Panc1 (cell line): ENCODE results near the gene BEND3. TPM values are rescaled to one million over a fixed set of nuclear protein-coding genes. Genes with fewer than 3 reads are reported as not detected.

ENCODE experiments used
- ATAC-seq: fragments of 200-7000 bp; cut with Tn5 transposase; 2 replicates; pipeline ENCODE4 v1.9.1; 2020; ENCODE audit warnings: mild to moderate bottlenecking, moderate library complexity
- BruUV-seq: library from RNA; stranded (reverse); fragments of 400-500 nt; replicated peaks from 2 replicates; lab custom pipeline; 2021; lab: Mats Ljungman, UMichigan
- CTCF ChIA-PET: fragments of 300-600 bp; sonication (Branson Sonifier 250); formaldehyde crosslinking; loops from one replicate; lab custom pipeline; 2022; ENCODE audit warnings: antibody characterized with exemption; lab: Charles Lee
- POLR2A ChIA-PET: fragments of 300-600 bp; sonication (Branson Sonifier 250); formaldehyde crosslinking; loops from one replicate; lab custom pipeline; 2022; ENCODE audit warnings: antibody characterized with exemption; lab: Charles Lee
- DNase-seq: peaks from one replicate; pipeline ENCODE4 v3.0.0-alpha.2; 2010; ENCODE audit warnings: low read depth, low spot score
- H3K27ac ChIP-seq: 2 replicates; pipeline ENCODE4 v1.5.1; 2011; ENCODE audit warnings: mild to moderate bottlenecking, low read length, inconsistent platforms
- H3K27me3 ChIP-seq: fragments of 200-500 bp; sonication (Bioruptor generic); 2 replicates; pipeline ENCODE4 v1.6.0; 2014; ENCODE audit warnings: low read length, inconsistent platforms; ENCODE audit not compliant: control insufficient read depth, insufficient read depth
- H3K36me3 ChIP-seq: fragments of 200-500 bp; sonication (Bioruptor generic); 2 replicates; pipeline ENCODE4 v1.5.1; 2014; ENCODE audit warnings: inconsistent platforms, mild to moderate bottlenecking, low read length, moderate library complexity; ENCODE audit not compliant: control insufficient read depth, insufficient read depth
- H3K4me1 ChIP-seq: 2 replicates; pipeline ENCODE4 v1.5.1; 2011; ENCODE audit warnings: inconsistent platforms, mild to moderate bottlenecking, low read length, moderate library complexity; ENCODE audit not compliant: control insufficient read depth, insufficient read depth
- H3K4me3 ChIP-seq, 2 experiments: 2 replicates each; pipeline ENCODE4 v1.5.1; 2011 to 2012; ENCODE audit warnings: low read depth in 2 of 2, low read length in 2 of 2, mild to moderate bottlenecking in 2 of 2, inconsistent platforms in 1 of 2, moderate library complexity in 1 of 2
- H3K9me3 ChIP-seq: fragments of 200-500 bp; sonication (Bioruptor generic); 2 replicates; pipeline ENCODE4 v1.5.1; 2014; ENCODE audit warnings: low read depth, mild to moderate bottlenecking, inconsistent platforms, low read length, moderate library complexity; ENCODE audit not compliant: control insufficient read depth, insufficient read depth
- POLR2AphosphoS5 ChIP-seq: IDR thresholded peaks from 2 replicates; pipeline ENCODE4 v1.6.1; 2012; ENCODE audit warnings: mild to moderate bottlenecking, low read depth, low read length, moderate library complexity
- SIN3A ChIP-seq: IDR thresholded peaks from 2 replicates; pipeline ENCODE4 v1.6.1; 2012; ENCODE audit warnings: low read depth, mild to moderate bottlenecking, low read length, moderate library complexity, borderline replicate concordance; ENCODE audit not compliant: insufficient read depth
- TCF7L2 ChIP-seq: IDR thresholded peaks from 2 replicates; pipeline ENCODE4 v1.6.1; 2011; ENCODE audit warnings: mild to moderate bottlenecking, low read depth, low read length, inconsistent platforms
- in situ Hi-C: cut with HindIII; loops from 2 replicates; pipeline ENCODE4 v1.10.0; 2016; ENCODE audit warnings: low sequenced_read_pairs, low pct_unique_long_range_greater_than_20kb
- intact Hi-C: fragments of 100-400 bp; cut with micrococcal nuclease; formaldehyde crosslinking; loops from one replicate; pipeline ENCODE4 v1.10.0; 2022; ENCODE audit not compliant: unreplicated experiment
- total RNA-seq: library from RNA; stranded (reverse); gene quantifications from one replicate; pipeline ENCODE4 v1.2.1, GENCODE V29; 2021; ENCODE audit not compliant: unreplicated experiment
- TF ChIP-seq, protein P1 (sequence below): fragments of 450-650 bp; IDR thresholded peaks from 2 replicates; pipeline ENCODE4 v1.5.1; 2017; ENCODE audit warnings: mild to moderate bottlenecking
- TF ChIP-seq, protein P2 (sequence below), 2 experiments: IDR thresholded peaks; 2 replicates each; pipeline ENCODE4 v1.6.1; 2011 to 2012; ENCODE audit warnings: low read depth in 2 of 2, control low read depth in 1 of 2, low read length in 1 of 2, mild to moderate bottlenecking in 1 of 2, moderate library complexity in 1 of 2; ENCODE audit not compliant: insufficient read depth in 1 of 2

Gene BEND3
- total RNA-seq, 1 experiment from 2014 or later = 9.9 TPM

DNA sequence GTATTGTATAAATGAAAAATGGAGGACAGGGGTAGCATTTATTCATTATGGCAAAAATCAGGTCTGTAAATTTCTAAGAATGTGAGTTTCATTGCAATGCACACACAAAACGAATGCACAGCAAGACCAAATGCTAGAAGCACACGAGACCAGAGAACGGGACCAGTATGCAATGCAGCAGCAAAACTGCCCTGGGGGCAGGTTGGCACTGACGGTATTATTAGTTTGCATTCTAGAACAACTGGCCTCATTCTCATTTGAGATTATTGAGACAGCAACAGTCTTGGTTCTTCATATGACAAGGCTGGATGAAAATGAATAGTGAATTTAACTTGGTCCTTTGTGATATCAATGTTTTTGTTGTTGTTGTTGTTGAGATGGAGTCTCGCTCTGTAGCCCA, 96.3 kb downstream of the BEND3 start:
- peaks cover 8% of the 10 kb centered on the region; the same call in 1 of the 2 replicates for H3K4me1 ChIP-seq
- H3K27ac ChIP-seq = no peak overlapping the region
- in situ Hi-C loops (no loop called here), intact Hi-C loops (no loop called here)
- TF ChIP-seq TCF7L2 (no peak), SIN3A (no peak), POLR2AphosphoS5 (no peak)
- TF ChIP-seq, protein P1, sequence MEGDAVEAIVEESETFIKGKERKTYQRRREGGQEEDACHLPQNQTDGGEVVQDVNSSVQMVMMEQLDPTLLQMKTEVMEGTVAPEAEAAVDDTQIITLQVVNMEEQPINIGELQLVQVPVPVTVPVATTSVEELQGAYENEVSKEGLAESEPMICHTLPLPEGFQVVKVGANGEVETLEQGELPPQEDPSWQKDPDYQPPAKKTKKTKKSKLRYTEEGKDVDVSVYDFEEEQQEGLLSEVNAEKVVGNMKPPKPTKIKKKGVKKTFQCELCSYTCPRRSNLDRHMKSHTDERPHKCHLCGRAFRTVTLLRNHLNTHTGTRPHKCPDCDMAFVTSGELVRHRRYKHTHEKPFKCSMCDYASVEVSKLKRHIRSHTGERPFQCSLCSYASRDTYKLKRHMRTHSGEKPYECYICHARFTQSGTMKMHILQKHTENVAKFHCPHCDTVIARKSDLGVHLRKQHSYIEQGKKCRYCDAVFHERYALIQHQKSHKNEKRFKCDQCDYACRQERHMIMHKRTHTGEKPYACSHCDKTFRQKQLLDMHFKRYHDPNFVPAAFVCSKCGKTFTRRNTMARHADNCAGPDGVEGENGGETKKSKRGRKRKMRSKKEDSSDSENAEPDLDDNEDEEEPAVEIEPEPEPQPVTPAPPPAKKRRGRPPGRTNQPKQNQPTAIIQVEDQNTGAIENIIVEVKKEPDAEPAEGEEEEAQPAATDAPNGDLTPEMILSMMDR = no peak
- TF ChIP-seq, protein P2, sequence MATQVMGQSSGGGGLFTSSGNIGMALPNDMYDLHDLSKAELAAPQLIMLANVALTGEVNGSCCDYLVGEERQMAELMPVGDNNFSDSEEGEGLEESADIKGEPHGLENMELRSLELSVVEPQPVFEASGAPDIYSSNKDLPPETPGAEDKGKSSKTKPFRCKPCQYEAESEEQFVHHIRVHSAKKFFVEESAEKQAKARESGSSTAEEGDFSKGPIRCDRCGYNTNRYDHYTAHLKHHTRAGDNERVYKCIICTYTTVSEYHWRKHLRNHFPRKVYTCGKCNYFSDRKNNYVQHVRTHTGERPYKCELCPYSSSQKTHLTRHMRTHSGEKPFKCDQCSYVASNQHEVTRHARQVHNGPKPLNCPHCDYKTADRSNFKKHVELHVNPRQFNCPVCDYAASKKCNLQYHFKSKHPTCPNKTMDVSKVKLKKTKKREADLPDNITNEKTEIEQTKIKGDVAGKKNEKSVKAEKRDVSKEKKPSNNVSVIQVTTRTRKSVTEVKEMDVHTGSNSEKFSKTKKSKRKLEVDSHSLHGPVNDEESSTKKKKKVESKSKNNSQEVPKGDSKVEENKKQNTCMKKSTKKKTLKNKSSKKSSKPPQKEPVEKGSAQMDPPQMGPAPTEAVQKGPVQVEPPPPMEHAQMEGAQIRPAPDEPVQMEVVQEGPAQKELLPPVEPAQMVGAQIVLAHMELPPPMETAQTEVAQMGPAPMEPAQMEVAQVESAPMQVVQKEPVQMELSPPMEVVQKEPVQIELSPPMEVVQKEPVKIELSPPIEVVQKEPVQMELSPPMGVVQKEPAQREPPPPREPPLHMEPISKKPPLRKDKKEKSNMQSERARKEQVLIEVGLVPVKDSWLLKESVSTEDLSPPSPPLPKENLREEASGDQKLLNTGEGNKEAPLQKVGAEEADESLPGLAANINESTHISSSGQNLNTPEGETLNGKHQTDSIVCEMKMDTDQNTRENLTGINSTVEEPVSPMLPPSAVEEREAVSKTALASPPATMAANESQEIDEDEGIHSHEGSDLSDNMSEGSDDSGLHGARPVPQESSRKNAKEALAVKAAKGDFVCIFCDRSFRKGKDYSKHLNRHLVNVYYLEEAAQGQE (IDR thresholded peaks at IDR 0.05; ENCODE audit: insufficient read depth in 1 of 2, low read depth in 2 of 2, low read length in 1 of 2) = no peak
- CTCF ChIA-PET = no interaction called here
- no peaks in the 10 kb centered on the region for H3K36me3 ChIP-seq
- H3K27me3 ChIP-seq = no peaks in the 10 kb centered on the region
- ATAC-seq (no peak), DNase-seq (no peak)
- BruUV-seq = no TSS peak
- POLR2A ChIA-PET = no interaction called here
- no peak overlapping the region for H3K4me3 ChIP-seq
- H3K9me3 ChIP-seq = no peaks in the 10 kb centered on the region

Other genes with a start within 250 kb of the BEND3 start
- gene CD24, start 140.8 kb downstream of the BEND3 start, total RNA-seq = 57.4 TPM
- 12.7 TPM for gene MTRES1, start 87.3 kb downstream of the BEND3 start, total RNA-seq